Measurements from ENCODE around the gene RUFY4.

The RUFY4 gene

DNA sequence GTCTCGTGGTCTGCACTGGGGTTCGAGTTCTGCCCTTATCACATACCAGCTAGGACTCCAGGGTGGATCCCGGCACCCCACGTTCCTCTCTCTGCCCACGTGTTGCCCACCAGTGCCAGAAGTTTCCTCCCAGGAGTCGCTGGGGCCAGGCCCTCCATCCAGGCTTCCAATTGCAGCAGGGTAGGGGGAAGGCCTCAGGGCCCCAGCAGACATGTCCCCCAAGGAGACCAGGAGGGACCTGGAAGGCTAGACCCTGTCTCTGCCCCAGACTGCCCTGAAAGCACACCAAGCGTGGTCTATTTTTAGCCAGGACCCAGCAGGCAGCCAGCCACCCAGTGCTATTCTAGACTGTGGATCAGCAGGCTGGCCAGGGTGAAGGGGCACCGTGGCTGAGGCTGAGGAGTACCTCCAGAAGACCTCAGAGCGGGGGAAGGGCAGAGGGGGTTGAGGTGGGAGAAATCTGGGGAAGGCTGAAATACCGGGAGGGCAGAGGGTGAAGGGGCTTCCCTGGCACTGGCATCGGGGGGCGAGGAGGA lies 47.4 kb upstream of the RUFY4 start:
- Histone ChIP-seq H3K4me1 (ENCODE audit: control insufficient read depth in 1 of 2, insufficient read depth in 2 of 2, low read length in 2 of 2) (no peaks in the 10 kb centered on the region), H3K79me1 (ENCODE audit: low read length) (no peaks in the 10 kb centered on the region), H2AFZ (ENCODE audit: insufficient read depth, low read length, poor library complexity) (no peak overlapping the region), H4K12ac (ENCODE audit: low read depth, low read length) (no peak overlapping the region), H2AK5ac (ENCODE audit: low read length) (no peak overlapping the region), H2BK120ac (ENCODE audit: insufficient read depth, low read length, poor library complexity) (no peak overlapping the region), H4K91ac (ENCODE audit: low read depth, low read length) (no peak overlapping the region), H3K18ac (ENCODE audit: low read length) (no peak overlapping the region), H3K9ac (ENCODE audit: low read length) (no peak overlapping the region), H3K23ac (ENCODE audit: low read length) (no peak overlapping the region), H3K27ac (ENCODE audit: low read depth, low read length) (no peak overlapping the region), H3K9me3 (ENCODE audit: insufficient read depth, low read depth, low read length) (peaks cover 4% of the 10 kb centered on the region), H3K36me3 (ENCODE audit: control insufficient read depth in 1 of 2, insufficient read depth in 2 of 2, low read length in 2 of 2) (no peaks in the 10 kb centered on the region), H3K79me2 (ENCODE audit: control insufficient read depth, insufficient read depth, low read length, poor library complexity) (no peaks in the 10 kb centered on the region), H3K14ac (ENCODE audit: low read length) (no peak overlapping the region), H3K4ac (ENCODE audit: low read depth, low read length) (no peak overlapping the region), H4K8ac (ENCODE audit: low read depth, low read length) (no peak overlapping the region), H2BK12ac (ENCODE audit: low read length) (no peak overlapping the region), H3K4me2 (ENCODE audit: low read length) (no peak overlapping the region), H3K27me3 (ENCODE audit: insufficient read depth, low read length) (no peaks in the 10 kb centered on the region), H3K4me3 (ENCODE audit: low read depth, low read length) (no peak overlapping the region), H2BK5ac (ENCODE audit: low read depth, low read length, poor library complexity) (no peak overlapping the region)
- no CpG with 5 or more reads among the region's 12 CpGs for WGBS (ENCODE audit: extremely low coverage, insufficient coverage, insufficient read length)
- no peak for DNase-seq

DNA sequence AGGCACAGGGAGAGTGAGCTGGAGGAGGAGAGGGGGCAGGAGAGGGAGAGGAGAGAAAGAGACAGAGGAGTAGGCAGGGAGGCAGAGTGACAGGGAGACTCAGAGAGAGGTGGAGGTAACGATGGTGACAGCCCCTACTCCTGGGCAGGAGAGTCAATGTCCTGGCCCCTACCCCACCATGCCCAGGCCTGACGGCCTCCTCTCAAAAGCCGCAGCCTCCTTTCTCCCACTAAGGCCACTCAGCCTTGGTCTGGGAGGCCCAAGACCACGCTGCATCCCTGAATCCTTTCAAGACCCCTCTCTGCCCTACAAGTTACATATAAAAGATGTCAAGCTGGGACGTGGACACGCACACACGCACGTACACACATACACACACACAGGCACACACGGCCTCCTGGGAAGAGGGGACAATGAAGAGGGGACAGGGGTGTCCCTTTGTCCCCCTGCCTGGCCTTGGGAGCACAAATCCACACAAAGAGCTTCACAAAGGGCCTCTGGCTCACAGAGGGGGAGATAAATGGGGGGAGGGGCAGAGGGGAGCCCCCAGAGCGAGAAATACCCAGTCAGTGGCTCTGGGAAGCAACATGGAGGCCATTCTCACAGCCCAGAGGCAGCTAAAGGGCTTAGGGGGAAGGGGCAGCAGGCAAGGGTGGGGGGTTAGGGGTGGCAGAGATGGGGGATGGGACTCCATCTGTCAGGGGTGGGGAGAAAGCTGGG lies 46.8 kb upstream of the RUFY4 start:
- no peaks in the 10 kb centered on the region for H3K79me1 ChIP-seq (ENCODE audit: low read length)
- peaks cover 4% of the 10 kb centered on the region for H3K9me3 ChIP-seq (ENCODE audit: insufficient read depth, low read depth, low read length)
- H3K18ac ChIP-seq (ENCODE audit: low read length): no peak overlapping the region
- no peak overlapping the region for H3K23ac ChIP-seq (ENCODE audit: low read length)
- H2BK12ac ChIP-seq (ENCODE audit: low read length): no peak overlapping the region
- no peak overlapping the region for H4K8ac ChIP-seq (ENCODE audit: low read depth, low read length)
- H3K36me3 ChIP-seq (ENCODE audit: control insufficient read depth in 1 of 2, insufficient read depth in 2 of 2, low read length in 2 of 2): no peaks in the 10 kb centered on the region
- H3K14ac ChIP-seq (ENCODE audit: low read length): no peak overlapping the region
- no peak overlapping the region for H2BK120ac ChIP-seq (ENCODE audit: insufficient read depth, low read length, poor library complexity)
- no peaks in the 10 kb centered on the region for H3K27me3 ChIP-seq (ENCODE audit: insufficient read depth, low read length)
- WGBS (ENCODE audit: extremely low coverage, insufficient coverage, insufficient read length): no CpG with 5 or more reads among the region's 10 CpGs
- H3K9ac ChIP-seq (ENCODE audit: low read length): no peak overlapping the region
- DNase-seq: no peak
- H3K4me3 ChIP-seq (ENCODE audit: low read depth, low read length): no peak overlapping the region
- H4K12ac ChIP-seq (ENCODE audit: low read depth, low read length): no peak overlapping the region
- H3K4ac ChIP-seq (ENCODE audit: low read depth, low read length): no peak overlapping the region
- H2AFZ ChIP-seq (ENCODE audit: insufficient read depth, low read length, poor library complexity): no peak overlapping the region
- H3K4me1 ChIP-seq (ENCODE audit: control insufficient read depth in 1 of 2, insufficient read depth in 2 of 2, low read length in 2 of 2): no peaks in the 10 kb centered on the region
- H2BK5ac ChIP-seq (ENCODE audit: low read depth, low read length, poor library complexity): no peak overlapping the region
- H2AK5ac ChIP-seq (ENCODE audit: low read length): no peak overlapping the region
- no peaks in the 10 kb centered on the region for H3K79me2 ChIP-seq (ENCODE audit: control insufficient read depth, insufficient read depth, low read length, poor library complexity)
- no peak overlapping the region for H3K4me2 ChIP-seq (ENCODE audit: low read length)
- no peak overlapping the region for H3K27ac ChIP-seq (ENCODE audit: low read depth, low read length)
- no peak overlapping the region for H4K91ac ChIP-seq (ENCODE audit: low read depth, low read length)

DNA sequence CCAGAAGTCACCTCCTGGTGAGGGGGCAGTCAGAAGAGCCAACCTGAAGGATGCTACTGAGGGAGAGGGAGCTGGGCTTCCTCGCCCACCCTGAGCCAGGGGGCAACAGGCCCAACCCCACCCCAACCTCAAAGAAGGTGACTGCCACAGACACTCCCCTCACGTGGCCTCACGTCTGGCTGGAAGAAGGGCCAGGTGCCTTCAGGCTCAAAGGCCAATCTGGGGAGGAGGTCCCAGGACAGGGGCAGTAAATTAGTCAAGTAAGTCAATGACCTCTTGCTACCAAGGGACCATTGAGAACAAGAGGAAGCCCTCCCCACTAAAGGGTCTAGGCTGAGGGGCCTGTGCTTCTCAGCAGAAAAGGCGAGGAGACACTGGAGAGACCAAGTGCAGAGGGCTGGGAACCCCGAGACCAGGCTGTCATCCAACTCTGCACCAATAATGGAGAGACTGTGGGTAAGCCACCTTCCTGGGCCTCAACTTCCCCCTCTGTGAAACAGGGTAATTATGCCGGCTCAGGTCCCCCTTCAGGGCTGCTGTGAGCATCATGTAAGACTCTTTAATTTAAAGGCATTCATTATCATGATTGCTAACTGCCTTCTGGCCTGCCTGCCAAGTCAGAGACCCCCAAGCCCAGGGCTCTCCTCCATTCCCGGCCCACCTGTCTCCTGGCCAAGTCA lies 46.1 kb upstream of the RUFY4 start:
- Histone ChIP-seq H3K4me1 (ENCODE audit: control insufficient read depth in 1 of 2, insufficient read depth in 2 of 2, low read length in 2 of 2) (no peaks in the 10 kb centered on the region), H3K79me1 (ENCODE audit: low read length) (no peaks in the 10 kb centered on the region), H3K27ac (ENCODE audit: low read depth, low read length) (no peak overlapping the region), H3K18ac (ENCODE audit: low read length) (no peak overlapping the region), H3K27me3 (ENCODE audit: insufficient read depth, low read length) (no peaks in the 10 kb centered on the region), H3K4me2 (ENCODE audit: low read length) (no peak overlapping the region), H3K14ac (ENCODE audit: low read length) (no peak overlapping the region), H3K23ac (ENCODE audit: low read length) (no peak overlapping the region), H3K36me3 (ENCODE audit: control insufficient read depth in 1 of 2, insufficient read depth in 2 of 2, low read length in 2 of 2) (no peaks in the 10 kb centered on the region), H2BK12ac (ENCODE audit: low read length) (no peak overlapping the region), H2AK5ac (ENCODE audit: low read length) (no peak overlapping the region), H4K8ac (ENCODE audit: low read depth, low read length) (no peak overlapping the region), H3K9me3 (ENCODE audit: insufficient read depth, low read depth, low read length) (peaks cover 4% of the 10 kb centered on the region), H4K91ac (ENCODE audit: low read depth, low read length) (no peak overlapping the region), H2AFZ (ENCODE audit: insufficient read depth, low read length, poor library complexity) (no peak overlapping the region), H2BK5ac (ENCODE audit: low read depth, low read length, poor library complexity) (no peak overlapping the region), H3K9ac (ENCODE audit: low read length) (no peak overlapping the region), H4K12ac (ENCODE audit: low read depth, low read length) (no peak overlapping the region), H2BK120ac (ENCODE audit: insufficient read depth, low read length, poor library complexity) (no peak overlapping the region), H3K4ac (ENCODE audit: low read depth, low read length) (no peak overlapping the region), H3K4me3 (ENCODE audit: low read depth, low read length) (no peak overlapping the region), H3K79me2 (ENCODE audit: control insufficient read depth, insufficient read depth, low read length, poor library complexity) (no peaks in the 10 kb centered on the region)
- no peak for DNase-seq
- WGBS (ENCODE audit: extremely low coverage, insufficient coverage, insufficient read length): no CpG with 5 or more reads among the region's 7 CpGs

GRCh38 chr2:218023636-218024035 lies 45.4 kb upstream of the RUFY4 start:
- Histone ChIP-seq H3K4me3 (ENCODE audit: low read depth, low read length) (no peak overlapping the region), H3K27me3 (ENCODE audit: insufficient read depth, low read length) (no peaks in the 10 kb centered on the region), H3K27ac (ENCODE audit: low read depth, low read length) (no peak overlapping the region), H4K91ac (ENCODE audit: low read depth, low read length) (no peak overlapping the region), H3K4ac (ENCODE audit: low read depth, low read length) (no peak overlapping the region), H3K4me1 (ENCODE audit: control insufficient read depth in 1 of 2, insufficient read depth in 2 of 2, low read length in 2 of 2) (no peaks in the 10 kb centered on the region), H4K12ac (ENCODE audit: low read depth, low read length) (no peak overlapping the region), H2BK120ac (ENCODE audit: insufficient read depth, low read length, poor library complexity) (no peak overlapping the region), H2BK5ac (ENCODE audit: low read depth, low read length, poor library complexity) (no peak overlapping the region), H3K18ac (ENCODE audit: low read length) (no peak overlapping the region), H3K4me2 (ENCODE audit: low read length) (no peak overlapping the region), H3K23ac (ENCODE audit: low read length) (no peak overlapping the region), H3K79me1 (ENCODE audit: low read length) (no peaks in the 10 kb centered on the region), H2AFZ (ENCODE audit: insufficient read depth, low read length, poor library complexity) (no peak overlapping the region), H2AK5ac (ENCODE audit: low read length) (no peak overlapping the region), H4K8ac (ENCODE audit: low read depth, low read length) (no peak overlapping the region), H3K14ac (ENCODE audit: low read length) (no peak overlapping the region), H3K9ac (ENCODE audit: low read length) (no peak overlapping the region), H2BK12ac (ENCODE audit: low read length) (no peak overlapping the region), H3K79me2 (ENCODE audit: control insufficient read depth, insufficient read depth, low read length, poor library complexity) (no peaks in the 10 kb centered on the region), H3K36me3 (ENCODE audit: control insufficient read depth in 1 of 2, insufficient read depth in 2 of 2, low read length in 2 of 2) (no peaks in the 10 kb centered on the region), H3K9me3 (ENCODE audit: insufficient read depth, low read depth, low read length) (peaks cover 4% of the 10 kb centered on the region)
- WGBS (ENCODE audit: extremely low coverage, insufficient coverage, insufficient read length): no CpG with 5 or more reads among the region's 3 CpGs
- no peak for DNase-seq

Measured in trophoblast cell (in vitro differentiated cells and primary cell).